Kidney (tissue), 14 donors: ENCODE results near the gene PHACTR3. TPM values are rescaled to one million over a fixed set of nuclear protein-coding genes. Genes with fewer than 3 reads are reported as not detected.

Source experiments
- DNase-seq, 5 donors: peaks; one replicate each; pipeline ENCODE4 v3.0.0-alpha.2; 2013 to 2020
- FAIRE-seq: peaks from 2 replicates; lab custom pipeline; 2012; peaks lifted over from hg19 to GRCh38; lab: Jason Lieb, UNC
- H3K27ac ChIP-seq, 2 donors: one replicate each; pipeline ENCODE4 v1.7.0; 2013; ENCODE audit warnings: low read depth in 2 of 2, low read length in 2 of 2, inconsistent platforms in 1 of 2
- H3K27me3 ChIP-seq: one replicate; pipeline ENCODE4 v1.7.1; 2013; ENCODE audit warnings: low read length, inconsistent platforms; ENCODE audit not compliant: control insufficient read depth, insufficient read depth
- H3K36me3 ChIP-seq, 3 donors: one replicate each; pipeline versions ENCODE4 v1.7.0 to v1.7.1; 2013; ENCODE audit warnings: low read length in 3 of 3, control low read depth in 1 of 3, inconsistent platforms in 1 of 3; ENCODE audit not compliant: insufficient read depth in 3 of 3, control insufficient read depth in 2 of 3
- H3K4me1 ChIP-seq, 3 donors: one replicate each; pipeline versions ENCODE4 v1.7.0 to v1.7.1; 2013; ENCODE audit warnings: low read length in 3 of 3, inconsistent platforms in 1 of 3, low read depth in 1 of 3; ENCODE audit not compliant: control insufficient read depth in 2 of 3, insufficient read depth in 2 of 3
- H3K4me3 ChIP-seq, 3 donors: one replicate each; pipeline versions ENCODE4 v1.7.0 to v1.8.1; 2013; ENCODE audit warnings: low read length in 3 of 3, control low read depth in 1 of 3, inconsistent platforms in 1 of 3
- H3K9ac ChIP-seq, 3 donors: one replicate each; pipeline versions ENCODE4 v1.7.0 to v1.7.1; 2013; ENCODE audit warnings: low read length in 3 of 3, control low read depth in 1 of 3, inconsistent platforms in 1 of 3
- H3K9me3 ChIP-seq, 3 donors: one replicate each; pipeline versions ENCODE4 v1.7.0 to v1.7.1; 2013; ENCODE audit warnings: low read length in 3 of 3, control low read depth in 1 of 3, inconsistent platforms in 1 of 3; ENCODE audit not compliant: control insufficient read depth in 2 of 3, insufficient read depth in 1 of 3
- intact Hi-C: fragments of 100-400 bp; cut with DNase I; formaldehyde crosslinking; loops from one replicate; pipeline ENCODE4 v1.11.1; 2022
- polyA plus RNA-seq: library from polyadenylated mRNA; stranded (reverse); fragments of 350-450 nt; fragmentation: Illumina TruSeq; extraction: RNeasy Lipid Tissue Mini Kit (QIAGEN cat#74804); gene quantifications from one replicate; pipeline ENCODE4 v1.2.3, GENCODE V29; 2014; ENCODE audit warnings: low read depth, low replicate concordance; ENCODE audit not compliant: insufficient read depth
- total RNA-seq: library from RNA; stranded (reverse); fragmentation: NEBNext Ultra II Directional; extraction: Animal tissue kit (Norgen Biotek cat#: 25700); gene quantifications from one replicate; pipeline ENCODE4 v1.2.1, GENCODE V29; 2021
- TF ChIP-seq, protein P1 (sequence below): IDR thresholded peaks from 3 replicates; pipeline ENCODE4 v1.5.1; 2012; ENCODE audit warnings: mild to moderate bottlenecking, moderate library complexity, borderline replicate concordance; ENCODE audit not compliant: insufficient read depth; ENCODE audit errors: extremely low read depth
- donor health status: control.
- donor health status: control.
- donor health status: control.
- donor health status: control.
- donor health status: control.
- donor health status: DM: yes; HTN: yes; CAD: no.
- donor health status: Normal renal cell carcinoma (clear cell type).

Gene PHACTR3
- total and polyA plus RNA-seq, 2 donors from 2014 or later = 1.7 to 12.3 TPM

DNA sequence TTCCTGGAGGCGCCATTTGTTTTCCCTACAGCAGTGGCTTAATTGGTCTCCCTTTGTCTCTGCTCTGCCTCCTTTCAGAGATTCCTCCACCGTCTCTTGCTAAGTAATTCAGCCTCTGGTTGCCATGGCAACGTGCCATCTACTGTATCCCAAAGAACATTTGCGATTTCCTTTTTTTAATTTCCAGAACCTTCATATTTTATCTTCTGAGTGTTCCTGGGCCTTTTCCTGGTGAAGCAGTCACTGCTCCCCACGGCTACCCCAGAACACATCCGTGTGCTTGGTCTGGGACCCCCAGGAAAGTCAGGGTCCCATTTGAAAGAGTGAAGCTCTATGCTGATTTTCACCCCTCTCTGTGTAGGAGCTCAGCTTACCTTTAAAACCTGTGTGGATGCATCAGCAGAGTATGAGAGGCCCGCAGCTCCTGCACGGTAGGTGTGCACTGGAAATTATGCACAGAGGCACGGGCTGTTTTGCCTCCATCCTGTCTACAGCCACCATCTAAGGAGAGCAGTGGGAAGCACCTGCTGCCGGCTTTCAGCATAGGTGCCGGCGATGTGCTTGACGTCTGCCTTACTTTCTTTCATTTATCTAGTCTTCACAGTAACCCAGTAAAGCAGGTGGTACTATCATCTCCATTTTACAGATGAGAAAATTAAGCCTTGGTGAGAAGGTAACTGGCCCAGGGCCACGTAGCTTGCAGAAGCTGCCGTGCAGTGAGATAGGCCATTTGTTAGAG is 206.3 kb downstream of the PHACTR3 start:
- Histone ChIP-seq H3K27ac (no peak overlapping the region), H3K9me3 (no peaks in the 10 kb centered on the region), H3K4me3 (no peak overlapping the region), H3K4me1 (no peaks in the 10 kb centered on the region), H3K36me3 (no peaks in the 10 kb centered on the region), H3K9ac (no peak overlapping the region), H3K27me3 (no peaks in the 10 kb centered on the region)
- DNase-seq = peak in 1 of 5 donors; percentile 6
- intact Hi-C loops = no loop called here
- FAIRE-seq = no peak
- TF ChIP-seq, protein P1, sequence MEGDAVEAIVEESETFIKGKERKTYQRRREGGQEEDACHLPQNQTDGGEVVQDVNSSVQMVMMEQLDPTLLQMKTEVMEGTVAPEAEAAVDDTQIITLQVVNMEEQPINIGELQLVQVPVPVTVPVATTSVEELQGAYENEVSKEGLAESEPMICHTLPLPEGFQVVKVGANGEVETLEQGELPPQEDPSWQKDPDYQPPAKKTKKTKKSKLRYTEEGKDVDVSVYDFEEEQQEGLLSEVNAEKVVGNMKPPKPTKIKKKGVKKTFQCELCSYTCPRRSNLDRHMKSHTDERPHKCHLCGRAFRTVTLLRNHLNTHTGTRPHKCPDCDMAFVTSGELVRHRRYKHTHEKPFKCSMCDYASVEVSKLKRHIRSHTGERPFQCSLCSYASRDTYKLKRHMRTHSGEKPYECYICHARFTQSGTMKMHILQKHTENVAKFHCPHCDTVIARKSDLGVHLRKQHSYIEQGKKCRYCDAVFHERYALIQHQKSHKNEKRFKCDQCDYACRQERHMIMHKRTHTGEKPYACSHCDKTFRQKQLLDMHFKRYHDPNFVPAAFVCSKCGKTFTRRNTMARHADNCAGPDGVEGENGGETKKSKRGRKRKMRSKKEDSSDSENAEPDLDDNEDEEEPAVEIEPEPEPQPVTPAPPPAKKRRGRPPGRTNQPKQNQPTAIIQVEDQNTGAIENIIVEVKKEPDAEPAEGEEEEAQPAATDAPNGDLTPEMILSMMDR = no peak

DNA sequence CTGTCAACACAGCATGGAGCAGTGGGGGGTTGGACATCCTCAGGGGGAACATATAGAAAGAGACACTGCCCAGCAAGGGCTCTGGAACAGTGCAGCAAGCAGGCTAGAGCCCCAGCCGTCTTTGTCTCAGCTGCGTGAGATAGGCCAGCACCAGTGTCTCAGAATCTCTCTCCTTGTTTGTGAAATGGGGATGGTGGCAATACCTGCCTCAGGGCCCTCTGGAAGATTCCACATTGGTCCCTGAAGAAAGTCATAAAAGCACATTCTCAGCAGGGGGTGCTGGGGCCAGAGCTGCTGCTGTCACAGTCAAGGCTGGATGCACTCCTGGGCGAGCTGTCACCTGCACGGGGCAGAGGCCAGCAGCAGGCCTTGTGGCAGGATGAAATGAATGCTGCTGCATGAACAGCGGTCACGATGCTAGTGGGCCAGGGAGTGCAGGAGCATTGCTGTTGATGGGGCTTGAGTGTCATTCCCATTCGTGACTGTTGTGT is 207.4 kb downstream of the PHACTR3 start:
- Histone ChIP-seq H3K27ac (no peak overlapping the region), H3K4me1 (no peaks in the 10 kb centered on the region), H3K4me3 (no peak overlapping the region), H3K27me3 (no peaks in the 10 kb centered on the region), H3K9me3 (no peaks in the 10 kb centered on the region), H3K36me3 (no peaks in the 10 kb centered on the region), H3K9ac (no peak overlapping the region)
- no peak for FAIRE-seq
- intact Hi-C loops = no loop called here
- DNase-seq = peak in 2 of 5 donors; percentile 15 to 44
- TF ChIP-seq, protein P1 = no peak

DNA sequence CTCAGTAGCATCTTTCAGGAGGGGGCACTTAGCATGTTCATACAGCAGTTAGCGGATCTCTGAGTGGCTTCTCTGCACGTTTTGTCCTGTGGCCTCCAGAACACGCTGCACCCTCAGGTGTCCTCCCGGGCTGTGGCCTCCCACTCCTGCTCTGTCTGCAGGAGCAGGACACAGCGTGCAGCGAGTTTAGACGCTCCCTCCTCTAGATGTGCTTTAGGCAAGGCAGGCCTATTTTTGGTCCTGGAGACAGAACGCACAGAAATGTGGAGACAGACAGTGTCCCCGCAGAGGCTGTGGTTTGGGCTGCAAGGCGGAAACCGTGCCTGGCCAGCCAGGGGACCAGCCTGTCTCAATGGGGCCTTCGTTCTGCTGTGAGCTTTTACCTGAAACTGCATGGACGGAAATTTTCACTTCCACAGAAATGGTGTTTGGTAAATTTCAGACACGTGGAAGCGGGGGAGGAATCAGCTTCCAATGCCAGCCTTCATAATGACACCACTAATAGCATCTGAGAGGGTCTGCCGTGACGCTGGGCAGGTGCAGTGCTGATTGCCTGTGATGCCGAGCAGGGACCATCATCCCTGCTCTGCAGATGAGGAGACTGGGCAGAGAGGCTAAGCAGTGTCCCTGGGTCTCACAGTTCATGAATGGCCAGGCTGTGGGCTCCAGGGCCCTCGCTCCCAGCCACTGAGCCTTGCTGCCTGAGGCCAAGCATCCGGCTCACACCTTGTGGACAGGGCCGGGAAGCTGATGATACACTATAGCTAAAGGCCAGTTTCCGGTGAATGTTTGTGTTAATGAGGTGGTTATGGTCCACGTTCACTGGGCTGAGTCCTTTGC is 208.2 kb downstream of the PHACTR3 start:
- no peak for FAIRE-seq

More for the DNA sequence above, 208.2 kb downstream of the PHACTR3 start:
- no peak overlapping the region for H3K4me3 ChIP-seq
- H3K9me3 ChIP-seq = no peaks in the 10 kb centered on the region
- H3K9ac ChIP-seq = no peak overlapping the region
- TF ChIP-seq, protein P1 = no peak
- intact Hi-C loops = no loop called here
- no peaks in the 10 kb centered on the region for H3K4me1 ChIP-seq
- H3K27me3 ChIP-seq = no peaks in the 10 kb centered on the region
- peak in 2 of 5 donors; percentile 3 to 31 for DNase-seq
- H3K36me3 ChIP-seq = no peaks in the 10 kb centered on the region
- H3K27ac ChIP-seq = no peak overlapping the region
